Adrenal gland (tissue), 5 donors: ENCODE results near the gene PDIA5.

ENCODE experiments used
- CTCF ChIP-seq, 6 experiments: fragments of 450-650 bp in 4 of 6; fragments of 200-600 bp in 2 of 6; sonication (generic) in 1 of 6; IDR thresholded peaks; 1 replicate in 5 of 6; 2 replicates in 1 of 6; pipeline versions ENCODE4 v1.5.1 to v1.8.0; 2016 to 2021; ENCODE audit warnings: antibody characterized with exemption in 6 of 6, mild to moderate bottlenecking in 2 of 6, moderate library complexity in 1 of 6
- POLR2A ChIP-seq, 2 donors: fragments of 450-650 bp; IDR thresholded peaks; one replicate each; pipeline ENCODE4 v1.6.1; 2017; ENCODE audit warnings: antibody characterized with exemption in 2 of 2, mild to moderate bottlenecking in 2 of 2, moderate library complexity in 1 of 2
- donor health status: DM: no; HTN: no; CAD: no.

DNA sequence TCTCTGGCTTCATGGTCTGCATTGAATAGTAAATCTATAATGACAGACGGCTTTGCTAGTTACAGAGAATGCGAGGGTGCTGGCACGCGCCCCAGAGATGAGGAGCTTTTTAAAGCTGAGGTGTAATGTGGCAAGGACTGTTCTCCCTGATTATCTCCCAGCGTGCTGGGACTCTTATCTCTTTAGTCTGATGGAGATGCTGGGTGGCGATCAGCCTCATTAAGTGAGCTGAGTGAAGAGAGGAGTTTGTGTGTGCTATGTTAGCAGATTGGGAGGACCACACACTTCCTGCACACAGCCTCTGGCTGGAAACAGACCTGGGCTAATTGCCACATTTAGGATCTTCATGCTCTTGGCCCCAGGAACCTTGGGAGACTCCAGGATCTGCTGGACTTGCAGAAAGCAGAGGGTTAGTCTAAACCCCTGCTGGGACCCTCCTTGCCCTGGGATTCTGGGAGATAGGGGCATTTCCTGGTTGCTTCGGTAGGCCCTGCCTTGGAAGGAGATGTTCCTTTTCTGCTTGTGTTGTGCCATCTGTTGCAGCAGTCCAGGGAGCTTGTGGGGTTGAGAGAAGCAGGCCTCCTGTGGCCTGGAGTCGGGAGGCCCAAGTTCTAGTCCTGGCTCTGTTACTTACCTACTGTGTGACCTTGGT, 15.0 kb downstream of the PDIA5 start:
- no peak for TF ChIP-seq CTCF (IDR thresholded peaks at IDR 0.05)
- no peak for TF ChIP-seq POLR2A (IDR thresholded peaks at IDR 0.05)
